Prostate gland (tissue), 2 donors: ENCODE results near the gene DCTN2.

ENCODE experiments used
- POLR2A ChIP-seq: fragments of 450-650 bp; IDR thresholded peaks from one replicate; pipeline ENCODE4 v1.6.1; 2016; ENCODE audit warnings: antibody characterized with exemption, mild to moderate bottlenecking
- TF ChIP-seq, protein P1 (sequence below), 4 experiments: fragments of 200-600 bp in 2 of 4; fragments of 450-650 bp in 2 of 4; sonication (generic) in 2 of 4; IDR thresholded peaks; 1 replicate in 3 of 4; 2 replicates in 1 of 4; pipeline ENCODE4 v1.5.1; 2016 to 2019; ENCODE audit warnings: antibody characterized with exemption in 4 of 4, mild to moderate bottlenecking in 2 of 4, moderate library complexity in 2 of 4

GRCh38 chr12:57553343-57554202 is 6.6 kb upstream of the DCTN2 start:
- TF ChIP-seq, protein P1, sequence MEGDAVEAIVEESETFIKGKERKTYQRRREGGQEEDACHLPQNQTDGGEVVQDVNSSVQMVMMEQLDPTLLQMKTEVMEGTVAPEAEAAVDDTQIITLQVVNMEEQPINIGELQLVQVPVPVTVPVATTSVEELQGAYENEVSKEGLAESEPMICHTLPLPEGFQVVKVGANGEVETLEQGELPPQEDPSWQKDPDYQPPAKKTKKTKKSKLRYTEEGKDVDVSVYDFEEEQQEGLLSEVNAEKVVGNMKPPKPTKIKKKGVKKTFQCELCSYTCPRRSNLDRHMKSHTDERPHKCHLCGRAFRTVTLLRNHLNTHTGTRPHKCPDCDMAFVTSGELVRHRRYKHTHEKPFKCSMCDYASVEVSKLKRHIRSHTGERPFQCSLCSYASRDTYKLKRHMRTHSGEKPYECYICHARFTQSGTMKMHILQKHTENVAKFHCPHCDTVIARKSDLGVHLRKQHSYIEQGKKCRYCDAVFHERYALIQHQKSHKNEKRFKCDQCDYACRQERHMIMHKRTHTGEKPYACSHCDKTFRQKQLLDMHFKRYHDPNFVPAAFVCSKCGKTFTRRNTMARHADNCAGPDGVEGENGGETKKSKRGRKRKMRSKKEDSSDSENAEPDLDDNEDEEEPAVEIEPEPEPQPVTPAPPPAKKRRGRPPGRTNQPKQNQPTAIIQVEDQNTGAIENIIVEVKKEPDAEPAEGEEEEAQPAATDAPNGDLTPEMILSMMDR (IDR thresholded peaks at IDR 0.05): no peak
- no peak for TF ChIP-seq POLR2A
